ENCODE results near the gene ATG16L1.

DNA sequence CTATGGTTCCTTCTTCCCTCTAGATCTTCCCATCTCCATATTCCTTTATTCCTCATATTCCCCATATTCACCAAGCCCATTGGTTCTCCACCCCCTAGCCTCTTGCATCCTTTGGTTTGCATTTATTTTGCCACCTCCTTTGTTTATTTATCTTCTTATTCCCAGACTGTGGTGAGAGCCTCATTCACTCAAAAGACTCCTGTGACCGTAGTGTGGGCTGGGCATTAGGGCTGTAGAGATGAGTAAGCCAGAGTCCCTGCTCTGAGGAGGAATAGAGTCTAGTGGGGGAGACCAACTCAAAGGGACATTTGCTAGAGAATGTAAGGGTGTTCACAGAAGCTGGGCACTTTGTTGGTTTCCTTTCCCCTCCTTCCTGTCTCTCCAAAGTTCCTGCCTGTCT lies 8.3 kb downstream of the ATG16L1 start:
- no peak for TF ChIP-seq CTCF (IDR thresholded peaks at IDR 0.05)
- TF ChIP-seq POLR2A (IDR thresholded peaks at IDR 0.05), result no peak
